Activated naive CD4-positive, alpha-beta T cell treated with anti-CD3 and anti-CD28 coated beads for 36 hours (primary cell): Measurements from ENCODE around the gene TBC1D3B. TPM values are rescaled to one million over a fixed set of nuclear protein-coding genes. Genes with fewer than 3 reads are reported as not detected.
"Not testable (repeated sequence)": the region's sequence is repeated elsewhere in the genome, so short reads cannot be mapped to it uniquely, and the experiment has no call there.

Experiments
- CTCF ChIA-PET: fragments of 350-600 bp; sonication (Branson Sonifier 250); formaldehyde crosslinking; loops from one replicate; lab custom pipeline; 2021; ENCODE audit warnings: antibody characterized with exemption; lab: Charles Lee
- DNase-seq: peaks from one replicate; pipeline ENCODE4 v3.0.0-alpha.2; 2020
- H3K27ac Mint-ChIP-seq: one replicate; pipeline ENCODE4 v1.8.0; 2021; ENCODE audit warnings: mild to moderate bottlenecking, mixed read lengths
- H3K27me3 Mint-ChIP-seq: one replicate; pipeline ENCODE4 v1.8.0; 2021; ENCODE audit warnings: low read depth, mixed read lengths
- H3K36me3 Mint-ChIP-seq: one replicate; pipeline ENCODE4 v1.8.0; 2021; ENCODE audit warnings: low read depth, mixed read lengths
- H3K4me1 Mint-ChIP-seq: one replicate; pipeline ENCODE4 v1.8.0; 2021; ENCODE audit warnings: low read depth, mixed read lengths
- H3K4me3 Mint-ChIP-seq: one replicate; pipeline ENCODE4 v1.8.0; 2021; ENCODE audit warnings: mild to moderate bottlenecking, moderate library complexity, mixed read lengths
- H3K9me3 Mint-ChIP-seq: one replicate; pipeline ENCODE4 v1.8.0; 2021; ENCODE audit warnings: mixed read lengths
- intact Hi-C: fragments of 100-400 bp; cut with micrococcal nuclease; formaldehyde crosslinking; loops from one replicate; pipeline ENCODE4 v1.15.1; 2023
- total RNA-seq, 2 experiments: library from RNA; stranded (reverse); gene quantifications; one replicate each; pipeline ENCODE4 v1.2.3, GENCODE V29; 2021

Gene TBC1D3B
- total RNA-seq, 2 experiments from 2014 or later: 1.8 to 2.6 TPM

DNA sequence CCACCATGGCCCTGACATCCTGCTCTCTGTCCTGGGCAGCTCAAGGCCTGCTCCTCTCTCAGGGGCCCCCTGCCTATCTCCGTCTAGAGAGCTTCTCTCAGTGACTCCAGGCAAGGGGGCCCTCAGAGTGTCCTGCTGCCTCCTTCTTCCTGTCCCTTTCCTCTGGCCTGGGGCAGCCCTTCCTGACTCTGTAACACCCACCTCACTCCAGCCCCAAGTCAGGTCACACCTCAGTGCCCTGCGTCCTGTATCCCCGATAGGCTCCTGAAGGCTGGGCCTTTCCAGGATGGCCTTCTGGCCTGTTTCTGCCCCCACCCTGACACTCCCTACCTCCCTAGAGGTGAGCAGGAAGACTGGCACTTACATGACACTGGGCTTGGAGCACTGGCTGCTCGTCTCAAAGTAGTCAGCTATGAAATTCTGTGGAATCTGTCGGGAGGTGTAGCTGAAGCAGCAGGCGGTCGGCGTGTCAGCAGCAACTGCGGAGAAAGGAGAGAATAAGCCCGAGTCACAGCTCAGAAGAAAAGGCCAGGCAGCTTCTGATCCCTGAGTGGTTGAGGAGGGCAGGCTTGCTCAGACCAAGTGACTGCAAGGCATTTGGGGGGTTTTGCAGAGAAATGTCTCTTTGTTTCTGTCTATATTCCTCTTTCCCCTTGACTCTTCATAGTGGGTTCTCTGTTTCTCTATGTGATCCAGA, 19.1 kb upstream of the TBC1D3B start:
- CTCF ChIA-PET: no interaction called here
- no peak for DNase-seq
- Mint-ChIP-seq H3K27me3 (peaks cover 32% of the 10 kb centered on the region), H3K27ac (no peak overlapping the region), H3K36me3 (no peaks in the 10 kb centered on the region), H3K4me1 (peaks cover 14% of the 10 kb centered on the region), H3K9me3 (no peaks in the 10 kb centered on the region), H3K4me3 (no peak overlapping the region)
- intact Hi-C loops: no loop called here

DNA sequence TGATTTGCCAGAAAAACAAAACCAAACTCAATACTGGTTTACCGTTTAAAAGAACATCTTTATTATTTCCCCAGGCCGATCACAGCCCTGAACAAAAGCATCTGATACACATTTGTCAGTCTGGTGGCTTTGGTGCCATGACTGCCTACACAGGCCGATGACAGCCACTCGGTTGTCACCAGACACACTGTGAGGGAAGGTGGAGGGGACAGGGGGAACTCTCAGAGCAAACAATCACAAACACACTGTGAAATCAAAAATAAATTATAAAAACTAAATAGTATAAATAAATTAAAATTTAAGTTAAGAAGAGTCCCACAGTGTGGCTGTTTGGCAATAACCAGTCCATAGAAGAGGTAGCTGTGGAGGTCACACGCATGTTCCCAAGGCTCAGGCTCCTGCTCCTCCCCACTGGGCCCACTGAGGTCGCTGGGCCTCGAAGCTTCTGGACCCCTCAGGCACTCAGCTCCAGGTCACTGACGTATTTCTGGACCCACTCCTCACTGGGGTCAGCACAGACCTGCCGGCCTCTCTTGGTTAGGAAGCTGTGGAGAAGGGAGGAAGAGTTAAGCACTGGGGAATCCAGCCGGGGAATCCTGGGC, 18.5 kb upstream of the TBC1D3B start:
- Mint-ChIP-seq H3K4me1 (peaks cover 14% of the 10 kb centered on the region), H3K27me3 (peaks cover 30% of the 10 kb centered on the region)
- H3K36me3 Mint-ChIP-seq, H3K27ac Mint-ChIP-seq, H3K4me3 Mint-ChIP-seq, CTCF ChIA-PET, H3K9me3 Mint-ChIP-seq, intact Hi-C loops, DNase-seq: not testable (repeated sequence)

DNA sequence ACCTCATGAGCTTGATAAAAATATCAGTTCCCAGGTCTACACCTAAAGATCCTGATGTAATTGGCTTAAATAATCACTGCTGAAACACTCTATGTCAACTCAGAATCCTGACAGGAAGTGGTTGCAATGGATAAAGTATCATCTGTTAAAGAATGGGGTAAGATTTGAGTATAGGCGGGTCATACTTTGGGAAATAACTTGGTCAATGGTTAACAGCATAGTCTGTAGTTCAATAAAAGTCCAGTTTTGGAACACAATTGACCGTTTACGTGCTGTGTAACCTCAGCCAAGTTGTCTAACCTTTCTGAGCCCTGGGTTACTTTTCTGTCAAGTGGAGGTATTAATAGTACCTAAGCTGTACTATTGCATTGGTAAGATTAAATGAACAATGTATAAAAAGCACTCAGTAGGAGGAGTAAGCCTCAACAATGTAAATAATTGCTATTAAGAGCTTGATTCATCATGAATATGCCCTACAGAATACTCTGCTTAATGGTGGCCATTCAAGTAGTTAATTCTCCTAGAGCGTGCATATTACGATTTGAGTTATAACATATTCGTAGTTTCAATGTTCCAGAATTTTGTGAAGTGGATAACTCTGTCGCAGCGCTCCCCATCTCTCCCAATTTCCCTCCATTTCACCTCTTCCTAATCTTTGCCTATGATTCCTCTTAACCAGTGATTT, 17.9 kb upstream of the TBC1D3B start:
- H3K9me3 Mint-ChIP-seq, H3K4me3 Mint-ChIP-seq, CTCF ChIA-PET, H3K36me3 Mint-ChIP-seq, DNase-seq, H3K27ac Mint-ChIP-seq, intact Hi-C loops: not testable (repeated sequence)
- H3K27me3 Mint-ChIP-seq: peaks cover 31% of the 10 kb centered on the region
- peaks cover 13% of the 10 kb centered on the region for H3K4me1 Mint-ChIP-seq

DNA sequence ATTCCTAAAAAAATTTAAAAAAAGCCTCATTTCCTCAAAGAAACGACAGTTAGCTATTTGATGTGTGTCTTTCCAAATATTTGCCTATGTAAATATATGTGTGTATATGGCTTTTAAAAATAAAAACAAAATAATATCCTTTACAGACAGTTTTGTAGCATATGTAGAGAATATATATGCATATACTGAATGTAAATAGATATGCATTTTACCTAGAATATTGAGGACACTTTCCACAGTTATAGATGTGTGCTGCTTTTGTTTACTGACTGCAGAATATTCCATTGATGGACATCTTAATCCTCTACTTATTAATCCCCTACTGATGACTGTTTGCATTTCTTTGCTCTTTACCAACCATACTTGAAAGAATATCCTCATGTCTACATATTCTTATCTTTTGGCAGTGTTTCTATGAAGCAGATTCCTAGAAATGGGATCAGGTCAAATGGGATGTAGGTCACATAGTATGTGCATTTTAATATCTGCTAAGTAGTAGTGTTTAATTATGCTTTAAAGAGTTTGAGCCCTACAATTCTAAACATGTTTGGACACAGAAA, 16.9 kb upstream of the TBC1D3B start:
- H3K4me3 Mint-ChIP-seq: no peak overlapping the region

DNA sequence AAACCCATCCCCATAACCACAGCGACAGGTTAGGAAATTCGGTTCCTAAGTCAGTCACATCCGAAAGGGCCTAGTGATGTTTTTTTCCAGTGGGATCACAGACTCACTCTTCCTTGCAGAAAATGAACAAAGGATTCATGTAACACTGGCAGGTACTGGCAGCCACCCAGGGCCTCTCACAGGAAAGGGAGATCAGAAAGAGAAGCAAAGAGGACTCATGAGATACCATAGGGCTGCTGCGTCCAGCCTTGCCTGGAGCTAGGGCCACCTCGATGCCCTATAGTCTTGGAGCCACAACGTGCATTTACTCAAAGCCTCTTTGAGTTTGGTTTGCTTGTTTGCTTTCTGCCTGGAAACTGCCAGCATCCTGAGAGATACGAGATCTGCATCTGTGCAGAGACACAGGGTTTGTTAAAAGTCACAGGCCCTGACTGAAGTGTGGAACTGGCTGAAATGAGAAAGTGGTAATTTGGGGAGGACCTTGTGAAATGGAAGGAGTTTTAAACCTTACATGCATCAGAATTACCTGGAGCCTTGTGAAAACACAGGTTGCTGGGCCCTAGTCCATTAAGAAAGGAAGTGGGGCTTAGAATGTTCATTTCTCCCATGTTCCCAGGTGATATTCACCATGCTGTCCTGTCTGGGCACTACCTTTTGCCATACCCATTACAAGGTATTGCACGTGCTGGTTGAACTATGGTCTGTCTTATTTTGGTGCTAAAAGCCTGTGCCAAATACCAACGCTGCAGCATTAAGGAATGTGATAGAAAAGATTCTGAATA, 14.3 kb upstream of the TBC1D3B start:
- H3K36me3 Mint-ChIP-seq, H3K9me3 Mint-ChIP-seq, CTCF ChIA-PET, H3K27ac Mint-ChIP-seq, DNase-seq, intact Hi-C loops, H3K4me3 Mint-ChIP-seq, H3K4me1 Mint-ChIP-seq: not testable (repeated sequence)
- peaks cover 44% of the 10 kb centered on the region for H3K27me3 Mint-ChIP-seq

More for the DNA sequence above, 16.9 kb upstream of the TBC1D3B start:
- no peak overlapping the region for H3K27ac Mint-ChIP-seq
- peaks cover 4% of the 10 kb centered on the region for H3K4me1 Mint-ChIP-seq
- H3K9me3 Mint-ChIP-seq: no peaks in the 10 kb centered on the region
- intact Hi-C loops: no loop called here
- CTCF ChIA-PET: no interaction called here
- H3K36me3 Mint-ChIP-seq: no peaks in the 10 kb centered on the region
- no peak for DNase-seq
- H3K27me3 Mint-ChIP-seq: peaks cover 31% of the 10 kb centered on the region

DNA sequence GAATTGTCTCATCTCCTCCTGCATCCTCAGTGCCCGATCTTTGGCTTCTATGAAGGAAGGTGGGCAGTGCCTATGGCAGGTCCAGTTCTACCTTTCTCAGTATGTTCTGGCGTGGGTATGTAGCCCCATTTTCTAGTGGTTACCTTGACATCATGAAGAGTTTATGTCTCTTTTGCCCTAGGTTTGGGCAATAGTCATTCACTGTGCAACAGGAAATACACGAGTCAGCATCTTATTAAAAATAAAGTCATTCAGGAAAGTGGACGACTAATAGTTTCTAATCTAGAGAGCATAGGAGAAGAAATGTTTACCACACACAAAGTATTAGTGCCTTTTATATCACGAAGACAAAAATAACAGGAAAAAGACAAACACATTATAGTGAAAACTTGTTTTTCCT, 13.6 kb upstream of the TBC1D3B start:
- H3K27me3 Mint-ChIP-seq: peaks cover 47% of the 10 kb centered on the region
- H3K4me3 Mint-ChIP-seq, DNase-seq, CTCF ChIA-PET, H3K36me3 Mint-ChIP-seq, H3K4me1 Mint-ChIP-seq, intact Hi-C loops, H3K27ac Mint-ChIP-seq, H3K9me3 Mint-ChIP-seq: not testable (repeated sequence)

DNA sequence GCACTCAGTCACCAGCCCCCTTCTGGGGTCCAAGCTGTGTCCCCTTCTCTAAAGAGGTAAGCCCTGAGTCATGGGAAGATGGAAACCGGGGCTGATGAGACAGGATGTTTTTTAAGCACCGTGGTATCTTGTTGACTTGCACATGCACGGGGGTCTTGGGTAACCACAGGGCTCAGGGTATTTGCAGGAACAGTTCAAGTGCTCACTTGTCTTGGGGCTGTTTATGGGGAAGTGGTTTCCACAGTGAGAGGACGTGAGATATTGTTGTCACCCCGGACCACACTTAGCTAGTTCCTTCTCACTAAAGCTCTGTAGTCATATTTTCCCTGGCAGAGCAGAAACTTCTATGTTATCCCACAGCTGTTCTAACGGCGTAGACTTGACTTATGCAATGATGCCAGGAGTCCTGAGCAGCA, 12.5 kb upstream of the TBC1D3B start:
- intact Hi-C loops: no loop called here
- H3K36me3 Mint-ChIP-seq: no peaks in the 10 kb centered on the region
- CTCF ChIA-PET: no interaction called here
- H3K27ac Mint-ChIP-seq: no peak overlapping the region
- DNase-seq: no peak
- H3K4me3 Mint-ChIP-seq: no peak overlapping the region
- H3K9me3 Mint-ChIP-seq: no peaks in the 10 kb centered on the region
- peaks cover 52% of the 10 kb centered on the region for H3K27me3 Mint-ChIP-seq
- peaks cover 2% of the 10 kb centered on the region for H3K4me1 Mint-ChIP-seq

DNA sequence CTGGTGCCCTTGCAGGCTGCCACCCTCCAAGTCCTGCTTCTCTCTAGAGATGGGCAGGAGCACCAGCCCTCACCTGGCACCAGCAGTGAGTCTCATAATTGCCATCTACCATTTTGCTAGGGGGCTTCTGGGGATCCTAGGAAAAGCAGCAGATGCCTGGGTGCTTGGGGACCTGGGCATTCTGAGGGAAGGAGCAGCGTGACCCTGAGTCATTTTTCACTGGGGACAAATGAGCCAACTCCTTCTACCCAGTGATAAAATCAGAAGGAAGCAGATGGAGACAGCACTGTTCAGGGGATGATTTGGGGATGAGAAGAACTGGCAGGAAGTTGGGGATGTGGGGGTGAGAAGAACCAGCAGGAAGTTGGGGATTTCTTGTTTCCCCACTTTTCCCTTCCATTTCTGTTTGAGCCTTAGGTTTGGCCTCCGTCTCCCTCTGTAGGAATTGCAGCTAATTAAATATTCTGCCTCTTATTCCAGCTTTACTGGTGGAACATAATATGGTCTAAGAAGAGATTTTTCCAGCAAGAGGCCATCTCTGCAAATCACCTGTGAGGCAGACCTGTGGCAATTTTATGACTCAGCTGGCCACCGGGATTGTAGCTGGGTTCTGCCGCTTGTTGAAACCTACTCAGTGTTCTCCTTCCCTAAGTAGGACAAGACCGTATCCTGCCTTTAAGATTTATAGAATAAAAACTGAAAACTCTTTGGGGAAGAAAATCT, 11.7 kb upstream of the TBC1D3B start:
- H3K9me3 Mint-ChIP-seq: not testable (repeated sequence)

DNA sequence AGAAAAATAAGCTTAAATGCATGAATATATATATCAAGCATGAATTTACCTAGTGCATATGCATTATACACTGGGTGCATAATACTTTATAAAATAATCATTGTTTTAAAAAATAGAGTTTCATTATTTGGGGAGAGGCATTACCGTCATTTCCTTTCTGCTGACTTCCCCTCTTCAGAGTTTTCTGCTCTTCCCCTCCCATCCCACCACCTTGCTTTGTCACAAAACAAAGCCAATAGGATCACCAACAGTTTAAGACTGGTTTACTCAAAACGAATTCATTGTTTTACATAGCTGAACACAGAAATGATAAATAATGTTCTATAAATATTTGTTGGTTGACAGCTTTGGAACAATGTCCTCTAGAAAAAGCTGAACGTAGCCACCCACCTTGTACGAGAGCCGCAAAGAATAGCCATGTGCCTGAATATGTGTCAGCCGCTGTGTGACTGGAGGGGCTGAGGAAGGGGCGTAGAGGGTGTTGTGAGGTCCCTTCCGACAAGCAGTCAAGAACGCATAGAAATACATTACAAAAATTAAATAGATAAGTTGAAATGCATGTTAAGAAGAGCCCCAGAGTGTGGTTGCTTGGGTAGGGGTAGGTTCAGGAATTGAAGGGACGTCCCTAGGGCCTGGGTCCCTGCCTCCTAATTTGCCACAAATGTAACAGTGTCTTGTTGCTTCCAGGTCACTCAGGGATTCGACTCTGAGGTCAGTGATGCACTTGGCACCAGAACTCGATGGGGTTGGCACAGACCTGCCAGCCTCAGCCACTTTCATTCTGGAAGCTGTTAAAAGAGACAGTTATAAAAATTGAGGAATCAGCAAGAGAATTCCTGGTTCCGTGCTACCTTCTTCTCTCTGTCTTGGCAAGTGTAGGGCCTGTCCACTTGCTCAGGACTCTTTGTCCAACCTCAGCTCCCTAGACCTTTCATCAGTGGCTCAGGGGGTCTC, 10.7 kb upstream of the TBC1D3B start:
- peaks cover 58% of the 10 kb centered on the region for H3K27me3 Mint-ChIP-seq
- H3K4me1 Mint-ChIP-seq, H3K27ac Mint-ChIP-seq, H3K4me3 Mint-ChIP-seq, H3K9me3 Mint-ChIP-seq, intact Hi-C loops, H3K36me3 Mint-ChIP-seq, DNase-seq, CTCF ChIA-PET: not testable (repeated sequence)

More for the DNA sequence above, 11.7 kb upstream of the TBC1D3B start:
- H3K27me3 Mint-ChIP-seq: peaks cover 55% of the 10 kb centered on the region
- DNase-seq, H3K4me3 Mint-ChIP-seq, H3K36me3 Mint-ChIP-seq, CTCF ChIA-PET, H3K4me1 Mint-ChIP-seq, H3K27ac Mint-ChIP-seq, intact Hi-C loops: not testable (repeated sequence)

DNA sequence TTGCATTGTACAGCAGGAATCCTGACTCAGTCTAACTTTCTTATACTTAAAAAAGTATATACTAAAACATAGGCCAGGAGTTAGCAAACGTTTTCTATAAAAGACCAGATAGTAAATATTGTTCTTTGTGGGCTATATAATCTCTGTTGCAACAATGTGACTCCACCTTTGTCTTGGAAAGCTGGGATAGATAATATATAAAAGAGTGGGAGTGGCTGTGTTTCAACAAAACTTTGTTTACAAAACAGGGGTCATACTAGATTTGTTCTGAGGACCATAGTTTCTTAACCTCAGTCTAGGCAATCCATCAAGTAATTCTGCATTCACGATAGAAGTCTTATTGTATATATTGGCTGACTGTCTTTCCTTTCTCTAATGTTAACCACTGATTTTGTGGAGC, 9.0 kb upstream of the TBC1D3B start:
- H3K36me3 Mint-ChIP-seq: no peaks in the 10 kb centered on the region
- intact Hi-C loops: no loop called here
- no peak overlapping the region for H3K4me3 Mint-ChIP-seq
- CTCF ChIA-PET: interaction anchor here (1.3 kb wide), 1 partner anchor 216 kb away, joined by 4 read pairs; no protein-coding TSS in a partner anchor
- peaks cover 65% of the 10 kb centered on the region for H3K27me3 Mint-ChIP-seq
- DNase-seq: no peak
- no peak overlapping the region for H3K27ac Mint-ChIP-seq
- no peaks in the 10 kb centered on the region for H3K4me1 Mint-ChIP-seq
- no peaks in the 10 kb centered on the region for H3K9me3 Mint-ChIP-seq
